Hepatocyte (in vitro differentiated cells): Measurements from ENCODE around the gene CALY.

Source experiments
- EZH2 ChIP-seq: fragments of 200-600 bp; sonication (generic); IDR thresholded peaks from 2 replicates; pipeline ENCODE4 v1.6.1; 2016; ENCODE audit warnings: antibody characterized with exemption, mild to moderate bottlenecking, borderline replicate concordance
- EZH2phosphoT487 ChIP-seq: fragments of 200-600 bp; sonication (generic); IDR thresholded peaks from one replicate; pipeline ENCODE4 v1.6.1; 2018; ENCODE audit warnings: antibody characterized with exemption, mild to moderate bottlenecking, low read depth, moderate library complexity; ENCODE audit not compliant: unreplicated experiment, severe bottlenecking
- TF ChIP-seq, protein P1 (sequence below): fragments of 200-600 bp; sonication (generic); IDR thresholded peaks from 2 replicates; pipeline ENCODE4 v1.5.1; 2016; ENCODE audit warnings: antibody characterized with exemption, mild to moderate bottlenecking; ENCODE audit not compliant: poor library complexity

DNA sequence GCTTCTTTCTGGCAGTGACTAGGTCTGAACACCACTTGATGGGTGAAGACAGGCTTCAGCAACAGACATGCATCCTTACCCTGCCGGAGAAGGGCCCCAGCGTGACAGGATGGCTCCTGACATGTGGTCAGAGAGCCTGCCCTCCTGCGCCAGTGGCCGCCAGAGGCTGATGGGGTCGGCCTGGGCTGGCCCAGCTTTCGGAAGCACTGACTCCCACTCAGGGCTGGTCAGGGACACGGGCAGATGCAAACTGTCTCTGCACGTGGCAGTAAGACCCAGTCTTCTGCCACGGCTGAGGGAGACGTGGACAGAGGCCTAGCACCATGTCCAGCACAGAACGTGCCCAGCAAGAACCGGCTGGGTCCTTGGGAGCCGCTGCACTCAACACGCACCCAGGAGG is 38.2 kb downstream of the CALY start:
- TF ChIP-seq, protein P1, sequence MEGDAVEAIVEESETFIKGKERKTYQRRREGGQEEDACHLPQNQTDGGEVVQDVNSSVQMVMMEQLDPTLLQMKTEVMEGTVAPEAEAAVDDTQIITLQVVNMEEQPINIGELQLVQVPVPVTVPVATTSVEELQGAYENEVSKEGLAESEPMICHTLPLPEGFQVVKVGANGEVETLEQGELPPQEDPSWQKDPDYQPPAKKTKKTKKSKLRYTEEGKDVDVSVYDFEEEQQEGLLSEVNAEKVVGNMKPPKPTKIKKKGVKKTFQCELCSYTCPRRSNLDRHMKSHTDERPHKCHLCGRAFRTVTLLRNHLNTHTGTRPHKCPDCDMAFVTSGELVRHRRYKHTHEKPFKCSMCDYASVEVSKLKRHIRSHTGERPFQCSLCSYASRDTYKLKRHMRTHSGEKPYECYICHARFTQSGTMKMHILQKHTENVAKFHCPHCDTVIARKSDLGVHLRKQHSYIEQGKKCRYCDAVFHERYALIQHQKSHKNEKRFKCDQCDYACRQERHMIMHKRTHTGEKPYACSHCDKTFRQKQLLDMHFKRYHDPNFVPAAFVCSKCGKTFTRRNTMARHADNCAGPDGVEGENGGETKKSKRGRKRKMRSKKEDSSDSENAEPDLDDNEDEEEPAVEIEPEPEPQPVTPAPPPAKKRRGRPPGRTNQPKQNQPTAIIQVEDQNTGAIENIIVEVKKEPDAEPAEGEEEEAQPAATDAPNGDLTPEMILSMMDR: no peak
- TF ChIP-seq EZH2: no peak
- no peak for TF ChIP-seq EZH2phosphoT487
